GM21528 (cell line): ENCODE data around the gene PPIP5K2.
"Not testable (repeated sequence)": the region's sequence is repeated elsewhere in the genome, so short reads cannot be mapped to it uniquely, and the experiment has no call there.

Experiments
- ATAC-seq: cut with Tn5 transposase; IDR thresholded peaks from one replicate; pipeline ENCODE4 v1.9.1; 2021; ENCODE audit warnings: mild to moderate bottlenecking, moderate library complexity; ENCODE audit not compliant: unreplicated experiment, low FRiP score

Gene PPIP5K2

DNA sequence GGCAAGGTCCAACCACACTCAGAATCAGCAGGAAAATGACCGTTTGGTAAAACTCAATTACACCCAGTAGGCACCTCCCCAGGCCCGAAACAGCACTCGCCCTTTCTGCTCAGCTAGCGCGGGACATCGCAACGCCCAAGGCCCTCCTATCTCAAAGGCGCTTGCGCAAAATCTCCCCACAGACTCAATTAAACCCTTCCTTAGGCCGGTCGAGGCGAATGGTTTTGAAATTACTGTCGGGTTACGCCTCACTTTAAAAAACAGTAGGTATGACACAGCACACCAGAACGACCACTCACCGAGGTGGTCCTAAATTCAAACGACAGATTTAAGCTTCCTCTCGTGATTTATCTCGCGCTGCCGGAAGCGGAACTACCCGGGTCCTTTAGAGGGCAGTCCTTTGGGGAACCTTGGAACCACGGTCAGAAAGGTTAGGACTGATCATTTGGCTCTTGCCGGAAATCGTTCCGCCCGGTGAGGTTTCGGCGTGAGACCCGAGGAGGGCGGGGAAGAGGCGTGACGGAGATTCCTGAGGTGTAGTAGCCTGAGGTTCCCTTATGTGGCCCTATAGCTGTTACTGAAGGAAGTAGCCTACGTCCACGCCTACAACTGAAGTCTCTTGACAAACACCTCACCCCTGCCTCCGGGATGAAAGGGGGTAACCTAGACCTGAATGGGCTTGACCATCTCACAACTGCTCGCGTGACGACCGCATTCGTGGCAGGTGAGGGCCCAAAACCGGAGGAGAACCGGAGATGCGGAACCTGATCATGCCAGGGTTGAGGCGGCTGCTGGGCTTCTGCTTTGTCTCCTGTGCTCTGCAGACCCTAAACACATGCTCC is at the start of gene PPIP5K2, which contains the start of gene GIN1:
TSS of gene PPIP5K2 (plus strand) at position 537 of the 842 bp plus-strand sequence. CDS start 9,289 bp downstream, outside the sequence.
TSS of gene GIN1 (minus strand) at position 374 of the 842 bp plus-strand sequence. CDS start 11,431 bp downstream, outside the sequence.
- peak; percentile 97 for ATAC-seq

DNA sequence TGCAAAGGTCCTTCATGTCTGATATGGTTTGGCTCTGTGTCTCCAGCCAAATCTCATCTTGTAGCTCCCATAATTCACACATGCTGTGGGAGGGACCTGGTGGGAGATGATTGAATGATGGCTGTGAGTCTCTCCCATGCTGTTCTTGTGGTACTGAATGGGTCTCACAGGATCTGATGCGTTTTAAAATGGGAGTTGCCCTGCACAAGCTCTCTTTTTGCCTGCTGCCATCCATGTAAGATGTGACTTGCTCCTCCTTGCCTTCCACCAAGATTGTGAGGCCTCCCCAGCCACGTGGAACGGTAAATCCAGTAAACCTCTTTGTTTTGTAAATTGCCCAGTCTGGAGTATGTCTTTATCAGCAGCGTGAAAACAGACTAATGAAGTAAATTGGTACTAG is 46.6 kb upstream of the PPIP5K2 start:
- ATAC-seq, result not testable (repeated sequence)

DNA sequence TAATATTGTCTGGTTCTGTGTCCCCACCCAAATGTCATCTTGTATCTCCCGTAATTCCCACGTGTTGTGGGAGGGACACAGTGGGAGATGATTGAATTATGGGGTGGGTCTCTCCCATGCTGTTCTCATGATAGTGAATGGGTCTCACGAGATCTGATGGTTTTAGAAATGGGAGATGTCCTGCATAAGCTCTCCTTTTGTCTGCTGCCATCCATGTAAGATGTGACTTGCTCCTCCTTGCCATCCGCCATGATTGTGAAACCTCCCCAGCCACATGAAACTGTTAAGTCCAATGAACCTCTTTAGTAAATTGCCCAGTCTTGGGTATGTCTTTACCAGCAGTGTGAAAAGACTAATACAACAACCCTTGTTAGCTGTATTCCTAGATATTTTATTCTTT is 44.7 kb upstream of the PPIP5K2 start:
- no peak for ATAC-seq

DNA sequence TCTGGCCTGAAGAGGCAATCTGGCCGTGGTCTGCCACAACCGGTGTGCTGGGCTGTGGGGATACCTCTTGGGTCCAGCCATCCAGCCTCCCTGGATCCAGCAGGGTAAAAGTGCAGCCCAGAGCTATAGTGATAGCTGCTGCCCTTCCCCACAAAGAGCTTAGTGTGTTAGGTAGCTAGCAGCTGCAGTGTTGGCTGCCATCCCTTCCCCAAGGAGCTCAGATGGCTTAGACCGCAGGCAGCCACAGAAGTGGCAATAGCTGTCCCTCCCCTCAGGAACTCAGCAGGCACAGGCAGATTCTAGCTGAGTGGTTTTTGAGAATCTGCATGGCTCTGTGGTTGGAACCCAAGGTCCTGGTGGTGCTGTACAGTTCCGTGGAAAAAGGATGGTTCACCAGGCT is 40.3 kb upstream of the PPIP5K2 start:
- ATAC-seq, result no peak

DNA sequence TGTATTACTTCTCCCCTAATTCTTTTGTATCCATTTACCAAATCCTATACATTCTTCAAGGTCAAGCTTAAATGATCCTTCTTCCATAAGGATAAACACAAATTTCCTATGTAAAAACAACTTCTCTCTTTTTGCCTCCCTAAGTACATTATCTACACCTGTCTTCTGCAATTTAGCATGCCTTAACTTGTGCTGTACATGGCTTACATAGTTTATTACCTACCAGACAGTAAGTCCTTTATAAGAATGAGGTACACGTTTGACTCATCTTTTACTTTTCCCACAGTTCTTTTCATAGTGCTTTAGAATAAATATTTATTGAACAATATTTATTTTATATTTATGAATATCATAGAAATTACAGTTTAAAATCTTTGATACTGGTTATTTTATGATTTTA is 33.6 kb upstream of the PPIP5K2 start:
- ATAC-seq, result no peak

DNA sequence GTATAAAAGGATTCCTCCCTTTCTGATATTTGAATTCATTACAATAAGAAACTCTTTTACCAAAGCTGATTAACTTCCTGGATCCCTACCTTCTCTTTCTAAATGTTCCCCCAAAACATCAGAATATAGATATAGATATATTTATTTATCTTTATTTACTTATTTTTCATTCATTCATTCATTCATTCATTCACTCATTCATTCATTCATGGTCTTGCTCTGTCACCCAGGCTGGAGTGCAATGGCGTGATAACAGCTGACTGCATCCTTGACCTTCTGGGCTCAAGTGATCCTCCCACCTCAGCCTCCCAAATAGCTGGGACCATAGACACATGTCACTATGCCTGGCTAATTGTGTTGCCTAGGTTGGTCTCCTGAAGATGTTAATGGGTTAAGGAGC is 30.8 kb upstream of the PPIP5K2 start:
- ATAC-seq, result no peak

DNA sequence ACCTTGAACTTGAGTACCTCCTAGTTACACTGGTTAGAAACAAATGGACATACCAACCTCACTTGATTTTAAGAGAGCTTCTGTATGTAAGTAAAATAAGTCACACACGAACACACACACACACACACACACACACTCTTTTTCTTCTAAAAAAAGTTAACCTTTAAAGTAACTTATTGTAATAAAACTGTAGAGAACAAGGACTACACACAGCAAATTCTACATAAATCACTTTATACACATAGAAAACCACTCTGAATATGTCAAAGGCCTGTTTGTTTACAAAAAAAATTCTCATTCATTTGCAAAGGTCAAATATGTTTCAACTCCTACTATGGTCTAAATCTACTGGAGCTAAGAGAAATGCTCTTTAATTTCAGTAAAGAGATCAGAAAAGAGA is 29.3 kb upstream of the PPIP5K2 start:
- ATAC-seq, result no peak

DNA sequence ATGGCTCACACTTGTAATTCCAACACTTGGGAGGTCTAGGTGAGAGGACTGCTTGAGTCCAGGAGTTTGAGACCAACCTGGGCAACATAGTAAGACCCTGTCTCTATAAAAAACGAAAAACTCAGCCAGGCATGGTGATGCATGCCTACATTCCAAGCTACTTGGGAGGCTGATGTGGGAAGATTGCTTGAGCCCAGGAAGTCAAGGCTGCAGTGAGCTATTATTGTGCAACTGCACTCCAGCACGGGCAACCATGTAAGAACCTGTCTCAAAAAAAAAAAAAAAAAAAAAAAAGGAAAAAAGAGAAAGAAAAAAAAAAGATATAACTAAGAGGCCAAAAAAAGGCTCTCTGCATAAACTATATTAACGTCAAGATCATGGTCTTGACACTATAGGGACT is 27.4 kb upstream of the PPIP5K2 start:
- ATAC-seq, result no peak

DNA sequence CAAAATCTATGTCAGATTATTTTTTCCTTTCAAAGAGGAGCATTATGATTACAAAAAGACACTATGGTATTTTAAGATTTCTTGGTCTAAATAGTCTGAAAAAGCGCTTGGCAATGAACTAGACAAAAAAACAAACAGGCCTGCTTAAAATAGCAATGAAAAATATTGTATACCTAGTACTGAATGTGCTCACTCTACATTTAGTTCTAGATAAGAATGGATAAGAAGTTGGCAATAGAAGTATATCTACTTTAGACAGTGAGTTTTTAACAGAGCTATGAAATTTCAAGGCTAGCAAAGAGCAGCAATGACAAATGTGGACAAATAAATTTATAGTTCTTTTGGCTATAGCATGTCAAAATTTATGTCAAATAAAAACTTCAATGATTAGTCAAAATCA is 26.4 kb upstream of the PPIP5K2 start:
- ATAC-seq, result no peak

DNA sequence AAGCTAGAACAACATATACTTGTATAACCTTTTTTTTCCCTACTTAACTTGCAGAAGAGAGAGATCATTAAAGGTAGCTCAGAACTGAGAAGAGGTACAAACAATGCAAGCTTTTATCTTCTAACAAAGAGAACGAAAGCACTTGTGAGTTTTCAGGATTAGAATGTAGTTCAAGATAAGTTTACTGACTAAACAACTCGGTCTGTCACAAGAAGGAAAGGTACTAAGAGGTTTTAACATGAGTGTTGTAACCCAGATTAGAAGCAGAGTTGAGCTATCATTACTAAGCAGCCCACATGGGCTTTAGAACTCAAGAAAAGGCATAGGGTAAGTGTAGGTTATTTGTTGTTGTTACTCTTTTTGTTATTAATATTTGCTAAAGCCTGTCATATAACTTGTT is 25.4 kb upstream of the PPIP5K2 start:
- ATAC-seq, result no peak

DNA sequence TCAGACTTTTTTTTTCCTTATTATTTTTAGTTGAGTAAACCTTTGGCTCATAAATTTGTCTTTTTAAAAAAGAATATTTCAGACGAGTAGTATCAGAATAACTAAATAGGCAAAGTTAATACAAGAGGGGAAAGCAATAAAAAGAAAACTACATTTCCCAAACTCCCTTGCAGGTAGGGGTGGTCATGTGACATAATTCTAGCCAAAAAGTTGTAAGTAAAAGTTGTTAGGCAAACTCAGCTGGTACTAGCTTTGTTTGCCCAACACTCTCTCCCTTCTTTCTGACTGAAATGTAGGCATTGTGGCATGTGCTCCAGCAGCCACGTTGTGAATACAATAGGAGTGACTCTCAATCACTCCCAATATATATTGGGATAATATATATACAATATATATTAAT is 21.1 kb upstream of the PPIP5K2 start:
- no peak for ATAC-seq

DNA sequence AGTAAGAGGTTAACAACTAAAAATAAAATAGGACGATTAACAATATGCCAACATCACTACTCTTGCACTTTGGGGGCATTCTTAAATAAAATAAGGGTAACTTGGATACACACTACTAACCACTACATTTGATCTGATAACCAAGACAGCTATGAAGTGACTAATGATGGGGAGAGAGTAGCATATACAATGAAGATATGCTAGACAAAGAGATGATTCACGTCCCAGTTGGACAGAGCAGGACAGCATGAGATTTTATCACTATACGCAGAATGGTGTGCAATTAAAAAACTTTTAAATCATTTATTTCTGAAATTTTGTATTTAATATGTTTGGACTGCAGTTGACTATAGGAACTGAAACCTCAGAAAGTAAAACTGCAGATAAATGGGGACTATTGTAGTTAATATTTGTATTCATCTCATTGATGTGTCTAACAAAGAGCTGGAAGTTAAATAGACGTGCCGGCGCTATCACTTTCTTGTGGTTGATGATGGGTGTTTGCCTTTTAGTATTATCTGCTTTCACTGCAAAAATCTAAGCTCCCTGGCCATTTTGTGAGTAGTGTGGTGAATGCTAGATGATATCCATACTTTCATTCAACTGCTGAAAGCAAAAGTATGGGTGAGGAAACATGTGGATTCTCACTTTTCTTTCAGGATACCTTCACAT is 18.9 kb upstream of the PPIP5K2 start:
- no peak for ATAC-seq

DNA sequence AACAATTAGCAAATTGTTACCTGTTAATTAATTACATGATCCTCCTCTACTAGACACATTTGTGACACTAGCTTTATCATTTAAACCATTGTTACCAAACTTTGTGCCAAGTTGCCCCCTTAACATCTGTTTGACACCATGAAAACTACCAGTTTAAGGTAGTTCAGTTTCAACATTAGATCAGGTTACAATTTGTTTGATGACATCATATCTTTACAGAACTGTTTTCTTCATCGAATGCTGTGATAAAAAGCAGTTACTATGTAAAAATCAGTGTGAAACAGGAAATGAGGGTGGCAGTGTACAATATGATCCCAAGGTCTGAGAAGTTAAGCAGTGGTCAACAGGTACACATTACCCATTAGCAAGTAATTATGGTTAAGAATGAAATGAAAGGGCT is 17.9 kb upstream of the PPIP5K2 start:
- no peak for ATAC-seq

DNA sequence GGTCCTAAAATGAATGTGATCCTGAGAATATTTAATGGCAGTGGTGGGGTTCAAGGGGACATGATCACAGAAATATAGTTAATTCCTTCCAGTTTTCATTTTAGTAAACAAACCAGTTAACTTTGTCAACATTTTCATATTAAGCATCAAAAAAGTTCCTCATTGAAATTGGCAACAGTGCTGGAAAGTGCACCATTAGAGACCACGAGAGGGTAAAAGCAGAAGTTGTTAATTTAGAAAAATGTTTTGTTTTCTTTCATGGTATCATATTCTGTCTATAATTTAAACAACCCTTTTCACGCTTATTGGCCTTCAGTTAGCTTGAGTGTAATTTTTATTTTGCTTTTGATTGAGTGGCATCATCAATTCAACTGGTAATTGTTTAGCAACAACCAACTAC is 12.0 kb upstream of the PPIP5K2 start:
- no peak for ATAC-seq

DNA sequence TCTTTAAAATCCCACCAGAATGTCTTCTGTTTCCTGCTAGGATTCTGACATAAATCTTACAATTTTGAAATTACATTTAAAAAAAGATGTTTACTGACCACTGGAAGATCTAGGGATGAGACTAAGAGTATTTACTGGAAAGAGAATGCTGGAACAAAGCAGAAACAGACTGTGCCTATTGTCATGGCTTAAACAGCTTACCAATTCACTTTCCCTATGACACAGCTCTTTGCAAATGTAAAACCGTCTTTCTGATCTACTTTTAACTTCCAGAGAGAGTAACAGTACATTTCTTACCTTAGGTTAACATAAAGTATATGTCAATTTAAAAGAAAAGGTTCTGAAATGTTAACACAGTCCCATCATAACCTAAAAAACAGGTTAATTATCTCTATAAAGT is 10.8 kb upstream of the PPIP5K2 start:
- ATAC-seq, result no peak

DNA sequence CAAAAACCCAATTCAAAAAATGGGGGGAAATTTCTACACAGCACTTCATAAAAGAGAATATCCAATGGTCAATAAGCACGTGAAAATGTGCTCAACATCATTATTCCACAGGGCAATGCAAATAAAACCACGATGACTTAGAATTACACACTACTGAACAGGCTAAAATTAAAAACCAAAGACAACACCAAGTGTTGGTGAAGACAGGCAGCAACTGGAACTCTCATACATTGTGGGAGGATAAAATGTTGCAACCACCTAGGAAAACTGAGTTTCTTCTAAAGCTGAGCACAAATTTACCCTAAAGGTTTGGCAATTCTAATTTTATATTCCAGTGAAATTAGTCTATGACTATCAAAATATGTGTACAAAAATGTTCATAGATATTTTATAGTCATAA is 9.7 kb upstream of the PPIP5K2 start:
- ATAC-seq, result no peak

DNA sequence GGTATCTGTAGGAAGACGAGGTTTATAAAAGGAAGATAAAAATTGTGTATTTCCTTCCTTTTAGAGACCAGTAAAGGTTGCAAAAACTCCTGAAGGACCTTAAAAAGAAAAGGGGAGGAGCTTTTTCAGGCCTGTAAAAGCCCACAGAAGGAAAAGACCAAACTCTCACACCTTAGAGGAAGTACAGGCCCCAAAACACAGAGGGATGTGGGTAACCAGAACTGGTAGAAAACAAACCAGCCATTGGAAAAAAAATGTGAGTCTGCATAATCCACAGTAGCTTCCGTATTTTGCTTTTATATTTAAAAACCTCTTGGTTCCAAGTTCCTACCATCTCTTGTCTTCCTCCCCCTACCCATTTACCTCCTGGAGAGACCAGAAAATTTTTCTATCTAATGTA is 8.6 kb upstream of the PPIP5K2 start:
- no peak for ATAC-seq

DNA sequence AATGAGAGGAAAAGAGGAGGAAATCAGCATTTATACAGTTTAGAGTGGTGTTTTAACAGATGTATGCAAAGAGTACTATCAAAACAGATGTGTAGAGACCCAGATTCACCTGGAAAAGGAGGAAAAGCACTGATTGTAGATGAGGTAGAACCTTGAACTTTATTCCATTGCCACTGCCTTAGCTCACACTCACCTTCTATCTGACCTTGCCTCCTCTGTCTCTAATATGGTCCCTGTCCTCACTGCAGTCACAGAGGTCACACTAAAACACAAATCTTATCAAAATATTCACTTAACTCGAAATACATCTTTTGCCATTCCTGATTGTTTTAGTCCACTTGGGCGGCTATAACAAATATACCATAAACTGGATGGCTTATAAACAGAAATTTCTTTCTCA is 7.2 kb upstream of the PPIP5K2 start:
- no peak for ATAC-seq

DNA sequence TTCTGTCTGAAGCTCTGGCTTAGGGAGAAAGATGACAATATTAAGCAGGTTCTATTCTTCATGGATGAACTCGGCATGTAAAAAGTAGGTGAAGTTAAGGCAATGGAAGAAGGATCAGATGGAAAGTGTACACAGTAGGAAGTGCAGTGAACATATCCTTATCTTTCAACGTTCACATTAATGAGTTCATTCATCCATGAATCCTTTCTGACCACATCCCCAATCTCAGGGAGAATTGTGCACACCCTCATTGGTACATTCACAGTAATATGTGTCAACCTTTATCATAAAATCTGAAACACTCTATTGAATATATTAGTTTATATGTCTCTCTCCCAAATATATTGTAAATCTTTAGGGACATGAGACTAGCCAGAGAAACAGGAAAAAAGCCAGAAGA is 5.7 kb upstream of the PPIP5K2 start:
- ATAC-seq, result no peak

DNA sequence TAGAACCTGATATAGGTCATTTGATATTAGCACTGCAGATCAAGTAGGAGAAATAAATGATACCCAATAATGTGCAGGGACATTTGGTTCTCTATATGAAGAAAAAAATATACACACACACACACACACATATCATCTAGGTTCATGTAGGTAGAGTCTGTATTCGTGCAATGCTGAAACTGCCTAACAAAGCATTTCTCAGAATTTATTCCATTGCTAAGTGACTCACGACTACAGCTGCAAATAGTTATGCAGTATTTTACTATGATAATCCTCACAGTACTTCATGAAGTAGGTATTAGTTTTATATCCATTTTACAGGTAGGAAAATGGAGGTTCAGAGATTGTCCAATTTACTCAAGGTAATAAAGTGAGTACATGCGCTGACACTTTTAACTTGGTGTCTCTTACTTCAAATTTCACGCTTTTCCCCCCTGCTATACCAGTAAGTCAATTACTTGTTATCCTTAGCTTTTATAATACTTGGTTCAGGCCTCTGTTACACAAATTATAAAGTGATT is 2.6 kb upstream of the PPIP5K2 start:
- no peak for ATAC-seq

DNA sequence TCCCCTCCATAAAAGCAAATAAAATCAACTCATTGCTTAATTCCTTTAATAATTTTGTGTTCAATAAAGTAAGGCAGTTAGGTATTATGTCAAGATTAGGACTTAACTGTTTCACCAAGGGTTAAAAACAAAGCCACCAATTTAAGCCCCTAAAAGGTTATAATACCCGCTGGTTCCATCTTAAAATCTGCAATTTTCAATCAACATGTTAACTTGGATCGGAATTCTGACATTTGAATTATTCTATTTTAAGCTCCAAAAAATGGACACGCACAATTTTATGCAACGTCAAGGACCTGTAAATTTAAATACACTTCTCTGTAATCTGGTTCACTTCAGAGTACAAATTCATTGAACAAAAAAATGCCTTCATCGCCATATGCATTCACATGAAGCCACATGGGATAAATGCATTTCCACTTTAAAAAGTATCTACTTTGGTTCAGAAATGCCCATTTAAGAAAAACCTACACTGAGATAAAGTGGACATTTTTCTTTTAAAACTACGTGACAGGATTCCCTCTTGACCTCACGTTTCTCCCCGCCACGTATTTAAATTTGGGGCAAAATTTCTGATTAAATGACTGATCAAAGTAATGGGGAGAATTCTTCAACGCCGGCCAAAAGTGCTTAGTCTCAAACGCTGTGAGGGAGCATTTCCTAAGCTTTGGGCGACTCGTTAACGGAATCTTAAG is 884 bp upstream of the PPIP5K2 start:
- ATAC-seq, result no peak
